AG20443 (cell line): ENCODE data around the gene TMEM121B.

Experiments
- DNase-seq: peaks from one replicate; pipeline ENCODE4 v3.0.0; 2012; ENCODE audit warnings: low spot score, mixed read lengths

The TMEM121B gene

GRCh38 chr22:17138513-17138912 is 17.4 kb upstream of the TMEM121B start:
- no peak for DNase-seq

- DNase-seq: no peak
Measured at GRCh38 chr22:17137861-17138425, 16.8 kb upstream of the TMEM121B start.

GRCh38 chr22:17137170-17137569 is 16.0 kb upstream of the TMEM121B start:
- no peak for DNase-seq

GRCh38 chr22:17135153-17135760 is 14.1 kb upstream of the TMEM121B start:
- DNase-seq: no peak

GRCh38 chr22:17133137-17133536 is 12.0 kb upstream of the TMEM121B start:
- no peak for DNase-seq

GRCh38 chr22:17132112-17132511 is 11.0 kb upstream of the TMEM121B start:
- DNase-seq: no peak

- no peak for DNase-seq
Measured at GRCh38 chr22:17131686-17132085, 10.5 kb upstream of the TMEM121B start.

- DNase-seq: no peak
Measured at GRCh38 chr22:17130199-17130598, 9.0 kb upstream of the TMEM121B start.

GRCh38 chr22:17120711-17121232 is 388 bp downstream of the TMEM121B start:
- DNase-seq: peak; percentile 40

- peak; percentile 81 for DNase-seq
Measured at GRCh38 chr22:17120281-17120680, 879 bp downstream of the TMEM121B start.

- no peak for DNase-seq
Measured at GRCh38 chr22:17119481-17120202, 1.5 kb downstream of the TMEM121B start.

- DNase-seq: no peak
Measured at GRCh38 chr22:17118342-17118741, 2.8 kb downstream of the TMEM121B start.

- no peak for DNase-seq
Measured at GRCh38 chr22:17117890-17118289, 3.3 kb downstream of the TMEM121B start.

- no peak for DNase-seq
Measured at GRCh38 chr22:17117400-17117799, 3.8 kb downstream of the TMEM121B start.

GRCh38 chr22:17116572-17117330 is 4.4 kb downstream of the TMEM121B start:
- no peak for DNase-seq

GRCh38 chr22:17115945-17116565 is 5.1 kb downstream of the TMEM121B start:
- DNase-seq: no peak

- no peak for DNase-seq
Measured at GRCh38 chr22:17115236-17115635, 5.9 kb downstream of the TMEM121B start.

- DNase-seq: no peak
Measured at GRCh38 chr22:17114898-17115235, 6.3 kb downstream of the TMEM121B start.

GRCh38 chr22:17114173-17114897 is 6.8 kb downstream of the TMEM121B start:
- no peak for DNase-seq

GRCh38 chr22:17113600-17113999 is 7.6 kb downstream of the TMEM121B start:
- no peak for DNase-seq

- DNase-seq: no peak
Measured at GRCh38 chr22:17112491-17113042, 8.6 kb downstream of the TMEM121B start.
